Muscle layer of duodenum (tissue), 2 donors: Measurements from ENCODE around the gene TSSK6.

Source experiments
- H3K27ac ChIP-seq: one replicate; pipeline ENCODE4 v1.7.0; 2013; ENCODE audit warnings: mild to moderate bottlenecking, low read length
- H3K27me3 ChIP-seq: one replicate; pipeline ENCODE4 v1.7.0; 2013; ENCODE audit warnings: low read depth, mild to moderate bottlenecking, control low read depth, low read length
- H3K36me3 ChIP-seq, 2 donors: one replicate each; pipeline ENCODE4 v1.7.0; 2013; ENCODE audit warnings: low read length in 2 of 2, control low read depth in 1 of 2, mild to moderate bottlenecking in 1 of 2; ENCODE audit not compliant: insufficient read depth in 2 of 2, control insufficient read depth in 1 of 2
- H3K4me1 ChIP-seq, 2 donors: one replicate each; pipeline ENCODE4 v1.7.0; 2013; ENCODE audit warnings: low read length in 2 of 2, mild to moderate bottlenecking in 2 of 2, control low read depth in 1 of 2, moderate library complexity in 1 of 2; ENCODE audit not compliant: insufficient read depth in 2 of 2, control insufficient read depth in 1 of 2
- H3K4me3 ChIP-seq, 2 donors: one replicate each; pipeline ENCODE4 v1.7.0; 2013; ENCODE audit warnings: low read length in 2 of 2, low read depth in 1 of 2, mild to moderate bottlenecking in 1 of 2
- H3K9me3 ChIP-seq, 2 donors: one replicate each; pipeline ENCODE4 v1.7.0; 2013; ENCODE audit warnings: low read length in 2 of 2, control low read depth in 1 of 2, mild to moderate bottlenecking in 1 of 2; ENCODE audit not compliant: control insufficient read depth in 1 of 2
- donor health status: healthy.

Gene TSSK6

DNA sequence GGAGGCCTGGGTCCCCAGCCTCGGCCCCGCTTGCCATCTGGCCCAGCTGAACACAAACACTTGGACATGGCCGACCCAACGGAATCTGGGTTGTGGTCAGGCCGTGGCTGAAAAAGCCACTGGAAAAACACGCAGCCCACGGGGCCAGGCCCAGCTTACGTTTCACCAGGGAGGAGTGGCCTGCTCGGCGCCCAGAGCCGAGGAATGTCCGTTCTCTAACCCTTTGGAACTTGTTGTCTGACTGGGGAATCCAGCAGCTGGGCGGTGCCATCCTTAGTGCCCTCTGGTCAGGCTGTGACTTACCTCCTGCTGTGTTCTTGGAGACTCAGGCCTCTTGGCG lies 36.5 kb upstream of the TSSK6 start:
- Histone ChIP-seq H3K9me3 (no peaks in the 10 kb centered on the region), H3K27ac (no peak overlapping the region), H3K4me1 (no peaks in the 10 kb centered on the region), H3K27me3 (no peaks in the 10 kb centered on the region), H3K36me3 (no peaks in the 10 kb centered on the region), H3K4me3 (no peak overlapping the region)

DNA sequence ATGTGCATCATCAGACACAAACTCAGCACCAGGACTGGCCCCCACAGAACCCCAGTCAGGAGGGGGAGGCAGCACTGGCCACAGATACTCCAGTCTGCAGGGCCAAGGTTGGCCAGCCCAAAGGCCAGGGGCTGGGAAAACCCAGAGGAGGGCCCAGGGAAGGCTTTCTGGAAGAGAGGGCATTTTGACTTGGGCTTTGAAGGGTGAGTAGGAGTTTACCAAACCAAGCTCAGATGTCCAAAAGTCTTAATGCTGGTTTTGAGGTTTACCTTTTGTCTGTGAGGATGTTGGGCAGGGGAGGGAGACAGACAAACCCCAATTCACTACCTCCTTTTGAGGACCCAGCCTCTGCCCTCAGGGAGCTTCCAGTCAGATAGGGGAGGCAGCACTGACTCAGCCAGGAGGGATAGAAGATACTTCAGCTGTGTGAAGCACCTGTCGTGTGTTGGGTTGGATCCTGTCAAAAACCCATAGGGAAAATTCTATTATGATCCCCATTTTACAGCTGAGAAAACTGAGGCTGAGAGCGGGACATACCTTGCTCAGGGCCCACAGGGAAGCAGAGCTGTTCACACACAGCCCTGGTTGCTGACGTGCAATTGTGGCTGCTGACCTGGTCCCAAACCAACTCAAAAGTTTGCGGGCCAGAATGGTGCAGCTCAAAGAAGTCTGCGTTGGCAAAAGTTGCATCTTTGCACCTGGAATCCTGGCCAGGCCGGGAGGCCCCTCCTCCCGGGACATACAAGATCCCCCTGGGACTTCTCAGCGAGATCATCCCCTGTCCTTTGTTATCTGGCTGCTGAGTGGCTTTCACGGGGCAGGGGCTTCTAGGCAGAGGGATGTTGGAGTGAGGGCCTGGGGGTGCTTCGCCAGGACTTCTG lies 35.9 kb upstream of the TSSK6 start:
- Histone ChIP-seq H3K36me3 (no peaks in the 10 kb centered on the region), H3K4me3 (no peak overlapping the region), H3K4me1 (no peaks in the 10 kb centered on the region), H3K27me3 (no peaks in the 10 kb centered on the region), H3K9me3 (no peaks in the 10 kb centered on the region), H3K27ac (no peak overlapping the region)

DNA sequence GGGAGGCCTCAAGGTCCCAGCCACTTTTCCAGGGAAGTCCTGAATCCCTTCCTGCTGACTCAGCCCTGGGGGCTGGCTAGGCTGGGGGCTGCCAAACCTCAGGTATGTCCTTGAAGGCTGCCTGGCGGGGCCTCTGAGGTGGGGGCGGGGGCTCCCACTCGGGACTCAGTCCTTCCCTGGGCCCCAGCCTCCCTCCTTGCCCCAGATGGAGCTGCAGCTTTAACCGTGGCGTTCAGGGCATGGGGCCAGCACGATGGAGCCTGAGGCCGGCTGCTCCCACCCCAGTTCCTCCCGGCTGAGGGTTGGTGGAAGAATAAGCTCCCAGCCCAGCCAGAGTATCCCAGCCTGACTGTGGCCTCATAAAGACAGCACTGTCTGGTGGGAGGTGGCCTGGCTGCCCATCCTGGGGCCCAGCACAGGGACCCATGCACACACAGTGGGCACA lies 35.2 kb upstream of the TSSK6 start:
- H3K27me3 ChIP-seq: no peaks in the 10 kb centered on the region
- H3K36me3 ChIP-seq: no peaks in the 10 kb centered on the region
- H3K9me3 ChIP-seq: no peaks in the 10 kb centered on the region
- H3K27ac ChIP-seq: no peak overlapping the region
- H3K4me3 ChIP-seq: no peak overlapping the region
- no peaks in the 10 kb centered on the region for H3K4me1 ChIP-seq

DNA sequence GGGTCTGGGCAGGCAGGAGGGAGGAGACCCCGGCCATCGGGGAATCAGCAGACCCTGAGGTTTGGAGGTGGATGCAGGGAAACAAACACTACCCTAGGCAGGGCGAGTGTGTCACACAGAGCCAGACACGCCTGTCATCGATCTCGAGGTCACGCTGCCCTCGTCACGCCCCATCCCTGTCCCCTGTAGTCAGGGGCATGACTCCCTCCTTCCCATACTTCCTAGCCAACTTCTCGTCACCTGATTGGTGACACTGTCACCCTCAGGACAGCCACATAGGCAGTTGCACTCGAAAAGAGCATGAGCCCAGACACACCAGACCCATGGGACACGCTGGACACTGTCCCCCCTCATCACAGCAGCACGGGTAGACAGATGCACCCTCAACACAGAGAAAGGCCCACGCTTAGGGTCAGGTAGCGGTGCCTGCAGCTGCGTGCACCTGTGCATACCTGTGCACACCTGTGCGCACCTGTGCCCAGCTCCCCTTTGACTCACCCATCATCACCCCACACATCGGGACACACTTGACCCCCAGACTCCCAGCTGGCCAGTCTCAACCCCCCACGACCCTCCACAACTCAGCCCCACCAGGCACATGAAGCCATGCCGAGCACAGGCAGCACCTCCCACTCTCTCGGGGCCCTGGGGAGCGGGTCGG lies 34.6 kb upstream of the TSSK6 start:
- H3K27ac ChIP-seq: no peak overlapping the region
- no peaks in the 10 kb centered on the region for H3K4me1 ChIP-seq
- no peaks in the 10 kb centered on the region for H3K27me3 ChIP-seq
- no peak overlapping the region for H3K4me3 ChIP-seq
- H3K9me3 ChIP-seq: no peaks in the 10 kb centered on the region
- no peaks in the 10 kb centered on the region for H3K36me3 ChIP-seq

DNA sequence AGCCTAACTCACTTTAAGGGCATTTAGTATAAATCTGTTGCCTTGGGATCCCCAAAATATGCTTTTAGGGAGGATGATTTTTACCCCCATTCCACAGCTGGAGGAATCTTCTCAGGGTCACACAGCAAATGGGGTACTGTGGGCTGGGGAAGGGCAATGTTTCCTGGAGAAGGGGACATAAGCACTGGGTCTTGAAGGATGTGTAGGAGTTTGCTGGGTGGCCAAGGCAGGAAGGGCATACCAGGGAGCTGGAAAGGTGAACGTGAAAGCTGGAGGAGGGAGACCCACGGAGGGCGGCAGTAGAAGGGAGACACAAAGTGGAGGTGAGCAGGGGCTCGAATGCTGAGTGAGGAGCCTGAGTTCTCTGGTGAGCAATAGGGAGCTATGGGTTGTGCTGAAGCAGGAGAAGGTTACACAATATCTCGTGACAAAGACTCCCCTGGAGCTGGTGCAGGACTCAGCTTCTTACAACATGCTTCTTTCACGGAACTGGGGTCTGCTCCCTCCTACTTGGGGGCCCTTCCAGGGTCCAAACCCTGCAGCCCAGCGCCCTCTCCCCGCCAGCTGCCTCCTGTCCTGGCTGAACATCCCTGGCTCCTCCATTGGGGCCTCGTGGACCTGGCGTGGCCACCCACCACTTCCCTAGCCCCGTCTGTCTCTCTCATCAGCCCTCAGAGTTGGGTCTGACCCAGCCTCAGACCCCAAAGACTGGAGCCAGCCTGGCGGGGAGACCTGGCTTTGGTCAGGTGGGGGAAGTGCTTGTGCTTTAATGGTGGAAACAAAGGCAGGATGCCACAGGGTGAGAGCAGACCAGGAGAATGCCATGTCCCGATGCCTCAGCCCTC lies 33.8 kb upstream of the TSSK6 start:
- Histone ChIP-seq H3K4me1 (no peaks in the 10 kb centered on the region), H3K36me3 (no peaks in the 10 kb centered on the region), H3K4me3 (no peak overlapping the region), H3K27me3 (no peaks in the 10 kb centered on the region), H3K9me3 (no peaks in the 10 kb centered on the region), H3K27ac (no peak overlapping the region)

DNA sequence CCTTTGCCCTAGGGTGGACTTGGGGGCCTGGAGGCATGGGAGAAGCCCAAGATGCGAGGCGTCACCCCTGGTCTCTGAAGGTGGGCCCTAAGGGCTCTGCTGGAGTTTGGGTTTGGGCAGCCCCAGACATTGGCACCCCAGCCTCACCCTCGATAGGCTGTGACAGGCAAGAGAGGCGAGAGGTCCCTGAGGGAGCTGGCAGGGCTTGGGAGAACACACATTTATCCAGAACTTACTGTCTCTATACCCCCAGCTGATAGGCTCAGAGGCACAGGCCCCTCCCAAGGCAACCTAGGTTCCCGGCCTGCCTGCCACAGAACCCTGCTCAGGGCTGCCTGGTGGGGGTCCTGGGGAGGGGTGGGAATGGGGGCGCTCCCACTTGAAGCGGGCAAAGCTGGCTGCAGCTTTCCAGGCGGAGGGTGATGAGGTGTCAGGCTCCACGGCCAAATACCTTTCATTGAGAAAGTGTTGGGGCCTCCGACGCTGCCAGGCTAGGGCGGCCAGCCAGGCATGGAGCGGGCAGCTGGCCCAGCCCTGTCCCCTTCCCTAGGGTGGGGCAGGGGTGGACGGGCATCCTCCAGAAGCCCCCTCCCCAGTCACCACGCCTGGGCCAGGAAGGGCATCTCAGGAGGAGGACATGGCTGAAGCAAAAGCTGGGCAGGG lies 32.5 kb upstream of the TSSK6 start:
- no peak overlapping the region for H3K4me3 ChIP-seq
- H3K4me1 ChIP-seq: no peaks in the 10 kb centered on the region
- H3K36me3 ChIP-seq: no peaks in the 10 kb centered on the region
- H3K9me3 ChIP-seq: no peaks in the 10 kb centered on the region
- no peak overlapping the region for H3K27ac ChIP-seq
- H3K27me3 ChIP-seq: no peaks in the 10 kb centered on the region

DNA sequence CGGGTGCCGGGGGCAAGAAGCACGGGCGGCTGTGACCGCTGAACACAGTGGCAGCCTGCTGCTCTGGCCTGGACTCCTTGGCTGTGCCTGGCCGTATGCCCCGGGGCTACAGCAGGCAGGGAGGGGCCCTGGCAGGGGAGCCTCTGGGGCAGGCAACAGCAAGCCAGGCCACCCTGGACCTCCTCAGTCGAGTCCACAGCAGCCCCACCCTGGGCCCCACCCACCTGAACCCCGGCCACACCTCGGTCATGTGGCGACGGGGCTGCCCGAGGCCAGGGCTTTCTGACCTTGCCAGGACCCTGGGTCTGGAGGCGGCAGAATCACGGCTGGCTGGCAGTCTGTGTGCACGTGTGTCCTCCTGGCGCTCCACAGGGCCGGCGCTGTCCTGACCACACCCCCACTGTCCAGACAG lies 31.4 kb upstream of the TSSK6 start:
- Histone ChIP-seq H3K4me3 (no peak overlapping the region), H3K36me3 (no peaks in the 10 kb centered on the region), H3K27me3 (peaks cover 3% of the 10 kb centered on the region), H3K9me3 (no peaks in the 10 kb centered on the region), H3K27ac (no peak overlapping the region), H3K4me1 (peaks cover 0 to 1% of the 10 kb centered on the region in 2 donors)

DNA sequence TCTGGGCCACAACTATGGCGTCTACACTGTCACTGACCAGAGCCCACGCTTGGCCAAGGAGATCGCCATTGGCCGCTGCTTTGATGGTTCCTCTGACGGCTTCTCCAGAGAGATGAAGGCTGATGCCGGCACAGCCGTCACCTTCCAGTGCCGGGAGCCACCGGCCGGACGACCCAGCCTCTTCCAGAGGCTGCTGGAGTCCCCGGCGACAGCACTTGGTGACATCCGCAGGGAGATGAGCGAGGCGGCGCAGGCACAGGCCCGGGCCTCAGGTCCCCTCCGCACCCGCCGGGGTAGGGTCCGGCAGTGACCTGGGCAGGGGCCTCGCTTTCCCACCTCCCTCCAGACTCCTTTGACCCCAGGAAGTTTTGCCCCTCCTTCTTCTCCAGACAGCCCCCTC lies 30.4 kb upstream of the TSSK6 start:
- Histone ChIP-seq H3K27ac (no peak overlapping the region), H3K27me3 (peaks cover 10% of the 10 kb centered on the region), H3K9me3 (no peaks in the 10 kb centered on the region), H3K4me3 (no peak overlapping the region), H3K36me3 (no peaks in the 10 kb centered on the region), H3K4me1 (peaks cover 0 to 12% of the 10 kb centered on the region in 2 donors)

DNA sequence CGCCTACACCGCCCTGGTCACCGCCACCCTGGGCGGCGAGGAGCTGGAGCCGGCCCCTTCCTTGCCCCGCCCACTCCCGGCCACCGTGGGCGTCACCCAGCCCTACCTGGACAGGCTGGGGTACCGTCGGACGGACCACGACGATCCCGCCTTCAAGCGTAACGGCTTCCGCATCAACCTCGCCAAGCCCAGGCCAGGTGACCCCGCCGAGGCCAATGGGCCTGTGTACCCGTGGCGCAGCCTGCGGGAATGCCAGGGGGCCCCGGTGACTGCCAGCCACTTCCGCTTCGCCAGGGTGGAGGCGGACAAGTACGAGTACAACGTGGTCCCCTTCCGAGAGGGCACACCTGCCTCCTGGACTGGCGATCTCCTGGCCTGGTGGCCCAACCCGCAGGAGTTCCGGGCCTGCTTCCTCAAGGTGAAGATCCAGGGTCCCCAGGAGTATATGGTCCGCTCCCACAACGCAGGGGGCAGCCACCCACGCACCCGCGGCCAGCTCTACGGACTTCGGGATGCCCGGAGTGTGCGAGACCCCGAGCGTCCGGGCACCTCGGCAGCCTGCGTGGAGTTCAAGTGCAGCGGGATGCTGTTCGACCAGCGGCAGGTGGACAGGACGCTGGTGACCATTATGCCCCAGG lies 29.7 kb upstream of the TSSK6 start:
- H3K27me3 ChIP-seq: peaks cover 12% of the 10 kb centered on the region
- no peaks in the 10 kb centered on the region for H3K9me3 ChIP-seq
- no peaks in the 10 kb centered on the region for H3K36me3 ChIP-seq
- no peak overlapping the region for H3K4me3 ChIP-seq
- no peak overlapping the region for H3K27ac ChIP-seq
- peaks cover 0 to 16% of the 10 kb centered on the region in 2 donors for H3K4me1 ChIP-seq

DNA sequence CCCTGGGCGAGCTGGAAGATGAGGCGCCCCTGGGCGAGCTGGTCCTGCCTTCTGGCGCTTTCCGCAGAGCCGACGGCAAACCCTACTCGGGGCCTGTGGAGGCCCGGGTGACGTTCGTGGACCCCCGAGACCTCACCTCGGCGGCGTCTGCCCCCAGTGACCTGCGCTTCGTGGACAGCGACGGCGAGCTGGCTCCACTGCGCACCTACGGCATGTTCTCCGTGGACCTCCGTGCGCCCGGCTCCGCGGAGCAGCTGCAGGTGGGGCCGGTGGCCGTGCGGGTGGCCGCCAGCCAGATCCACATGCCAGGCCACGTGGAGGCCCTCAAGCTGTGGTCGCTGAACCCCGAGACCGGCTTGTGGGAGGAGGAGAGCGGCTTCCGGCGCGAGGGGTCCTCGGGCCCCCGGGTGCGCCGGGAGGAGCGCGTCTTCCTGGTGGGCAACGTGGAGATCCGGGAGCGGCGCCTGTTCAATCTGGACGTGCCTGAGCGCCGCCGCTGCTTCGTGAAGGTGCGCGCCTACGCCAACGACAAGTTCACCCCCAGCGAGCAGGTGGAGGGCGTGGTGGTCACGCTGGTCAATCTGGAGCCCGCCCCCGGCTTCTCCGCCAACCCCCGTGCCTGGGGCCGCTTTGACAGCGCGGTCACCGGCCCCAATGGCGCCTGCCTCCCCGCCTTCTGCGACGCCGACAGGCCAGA lies 29.1 kb upstream of the TSSK6 start:
- Histone ChIP-seq H3K27me3 (peaks cover 12% of the 10 kb centered on the region), H3K4me3 (no peak overlapping the region), H3K27ac (no peak overlapping the region), H3K9me3 (no peaks in the 10 kb centered on the region), H3K36me3 (no peaks in the 10 kb centered on the region), H3K4me1 (peaks cover 0 to 21% of the 10 kb centered on the region in 2 donors)
